MCF 10A (cell line): ENCODE results near the gene CR1. TPM values are rescaled to one million over a fixed set of nuclear protein-coding genes. Genes with fewer than 3 reads are reported as not detected.
"Not testable (repeated sequence)": the region's sequence is repeated elsewhere in the genome, so short reads cannot be mapped to it uniquely, and the experiment has no call there.

Experiments
- BruUV-seq: library from RNA; stranded (reverse); fragments of 400-500 nt; replicated peaks from 2 replicates; lab custom pipeline; 2021; lab: Mats Ljungman, UMichigan
- CTCF ChIA-PET: fragments of 300-600 bp; sonication (Branson Sonifier 250); formaldehyde crosslinking; extraction: SDS; loops from one replicate; lab custom pipeline; 2021; ENCODE audit warnings: antibody characterized with exemption, inconsistent platforms; lab: Yijun Ruan, JAX
- POLR2A ChIA-PET: fragments of 300-600, 350-650 bp; sonication (Branson Sonifier 250); formaldehyde crosslinking; extraction: SDS; loops from one replicate; lab custom pipeline; 2020; ENCODE audit warnings: antibody characterized with exemption, inconsistent platforms; lab: Yijun Ruan, JAX
- DNase-seq: peaks from one replicate; pipeline ENCODE4 v3.0.0-alpha.2; 2018; ENCODE audit not compliant: unreplicated experiment
- H3K27ac Mint-ChIP-seq: one replicate; pipeline ENCODE4 v1.8.0; 2022; ENCODE audit warnings: mild to moderate bottlenecking, low read depth, mixed read lengths; ENCODE audit not compliant: unreplicated experiment
- H3K27me3 Mint-ChIP-seq: one replicate; pipeline ENCODE4 v1.8.0; 2022; ENCODE audit warnings: mixed read lengths; ENCODE audit not compliant: insufficient read depth, unreplicated experiment
- H3K36me3 Mint-ChIP-seq: one replicate; pipeline ENCODE4 v1.8.0; 2022; ENCODE audit warnings: mild to moderate bottlenecking, moderate library complexity, mixed read lengths; ENCODE audit not compliant: insufficient read depth, unreplicated experiment
- H3K4me1 Mint-ChIP-seq: one replicate; pipeline ENCODE4 v1.8.0; 2022; ENCODE audit warnings: mixed read lengths; ENCODE audit not compliant: insufficient read depth, unreplicated experiment
- H3K4me3 Mint-ChIP-seq: one replicate; pipeline ENCODE4 v1.8.0; 2022; ENCODE audit warnings: mild to moderate bottlenecking, moderate library complexity, mixed read lengths; ENCODE audit not compliant: unreplicated experiment
- H3K9me3 Mint-ChIP-seq: one replicate; pipeline ENCODE4 v1.8.0; 2022; ENCODE audit warnings: mixed read lengths; ENCODE audit not compliant: unreplicated experiment
- intact Hi-C: fragments of 100-400 bp; cut with micrococcal nuclease; formaldehyde crosslinking; loops from 2 replicates; pipeline ENCODE4 v1.14.1; 2022
- total RNA-seq: library from RNA; stranded (reverse); gene quantifications from 2 replicates; pipeline ENCODE4 v1.2.3, GENCODE V29; 2022
- TF ChIP-seq, protein P1 (sequence below): fragments of 200-600 bp; IDR thresholded peaks from one replicate; pipeline ENCODE4 v1.8.0; 2022; ENCODE audit warnings: antibody characterized with exemption, mild to moderate bottlenecking; ENCODE audit not compliant: unreplicated experiment

CR1 gene
- total RNA-seq, 1 experiment from 2014 or later, result not detected

DNA sequence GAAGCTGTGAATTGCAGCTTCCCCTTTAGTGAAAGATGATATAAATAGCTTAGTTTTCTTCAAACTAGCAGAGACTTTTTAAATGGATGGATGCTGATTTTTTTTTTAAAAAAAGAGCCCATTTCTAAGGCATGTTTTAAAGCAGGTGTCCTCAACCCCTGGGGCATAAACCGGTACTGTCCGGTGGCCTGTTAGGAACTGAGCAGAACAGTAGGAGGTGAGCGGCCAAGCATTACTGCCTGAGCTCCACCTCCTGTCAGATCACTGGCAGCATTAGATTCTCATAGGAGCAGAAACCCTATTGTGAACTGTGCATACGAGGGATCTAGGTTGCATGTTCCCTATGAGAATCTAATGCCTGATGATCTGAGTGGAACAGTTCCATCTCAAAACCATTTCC lies 180.2 kb downstream of the CR1 start:
- Mint-ChIP-seq H3K9me3 (no peaks in the 10 kb centered on the region), H3K27me3 (peaks cover 41% of the 10 kb centered on the region), H3K4me3 (no peak overlapping the region), H3K27ac (no peak overlapping the region), H3K36me3 (no peaks in the 10 kb centered on the region), H3K4me1 (peaks cover 8% of the 10 kb centered on the region)
- TF ChIP-seq, protein P1, sequence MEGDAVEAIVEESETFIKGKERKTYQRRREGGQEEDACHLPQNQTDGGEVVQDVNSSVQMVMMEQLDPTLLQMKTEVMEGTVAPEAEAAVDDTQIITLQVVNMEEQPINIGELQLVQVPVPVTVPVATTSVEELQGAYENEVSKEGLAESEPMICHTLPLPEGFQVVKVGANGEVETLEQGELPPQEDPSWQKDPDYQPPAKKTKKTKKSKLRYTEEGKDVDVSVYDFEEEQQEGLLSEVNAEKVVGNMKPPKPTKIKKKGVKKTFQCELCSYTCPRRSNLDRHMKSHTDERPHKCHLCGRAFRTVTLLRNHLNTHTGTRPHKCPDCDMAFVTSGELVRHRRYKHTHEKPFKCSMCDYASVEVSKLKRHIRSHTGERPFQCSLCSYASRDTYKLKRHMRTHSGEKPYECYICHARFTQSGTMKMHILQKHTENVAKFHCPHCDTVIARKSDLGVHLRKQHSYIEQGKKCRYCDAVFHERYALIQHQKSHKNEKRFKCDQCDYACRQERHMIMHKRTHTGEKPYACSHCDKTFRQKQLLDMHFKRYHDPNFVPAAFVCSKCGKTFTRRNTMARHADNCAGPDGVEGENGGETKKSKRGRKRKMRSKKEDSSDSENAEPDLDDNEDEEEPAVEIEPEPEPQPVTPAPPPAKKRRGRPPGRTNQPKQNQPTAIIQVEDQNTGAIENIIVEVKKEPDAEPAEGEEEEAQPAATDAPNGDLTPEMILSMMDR, result no peak
- POLR2A ChIA-PET, result interaction anchor here (0.6 to 0.7 kb wide), 3 partner anchors 41 to 658 kb away, joined by 3 read pairs; no protein-coding TSS in a partner anchor
- intact Hi-C loops, result loop anchor here (10.0 kb wide), 1 partner anchor 591 kb away; the partner anchor contains the start of gene C4BPB
- CTCF ChIA-PET, result interaction anchor here (0.6 to 6.4 kb wide), 10 partner anchors 22 to 206 kb away, joined by 3 to 65 read pairs (median 4); no protein-coding TSS in a partner anchor
- no peak for DNase-seq
- BruUV-seq, result no TSS peak

DNA sequence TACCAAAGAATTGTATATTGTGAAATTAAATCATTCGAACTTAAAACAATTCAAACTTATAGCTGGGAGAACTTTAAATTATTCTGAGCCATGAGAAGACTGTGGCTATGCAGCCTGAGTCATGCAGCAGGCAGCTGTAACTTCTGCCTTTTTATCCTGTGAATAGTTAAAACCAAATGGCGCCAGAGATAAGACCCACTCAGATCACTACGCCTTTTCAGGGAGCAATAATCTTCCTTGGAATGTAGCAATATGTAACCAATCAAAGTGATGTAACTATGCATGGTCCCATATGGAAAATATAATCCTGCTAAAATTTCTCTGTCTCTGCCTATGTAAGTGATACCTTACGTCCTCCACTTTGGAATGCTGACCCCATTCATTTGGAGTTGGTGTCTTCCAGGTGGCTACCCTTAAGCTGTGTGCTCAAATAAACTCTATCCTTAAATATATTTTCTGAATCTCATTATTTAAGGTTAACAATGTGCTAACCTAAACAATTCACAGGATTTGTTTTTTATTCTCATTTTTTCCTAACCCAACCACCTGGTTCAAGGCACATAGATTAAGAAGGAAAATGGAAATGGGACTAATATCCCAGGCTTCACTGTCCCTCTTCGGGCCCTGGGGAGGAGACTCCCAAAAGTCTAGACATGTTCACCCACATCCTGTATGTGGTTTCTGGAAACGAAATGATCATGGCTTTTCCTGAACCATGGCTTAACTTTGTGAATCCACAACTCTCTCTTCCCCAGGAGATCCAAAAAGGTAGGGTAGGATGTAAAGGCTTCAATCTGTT lies 184.8 kb downstream of the CR1 start:
- CTCF ChIA-PET, result interaction anchor here (0.8 to 1.9 kb wide), 2 partner anchors 14 to 18 kb away, joined by 3 to 7 read pairs; no protein-coding TSS in a partner anchor
- intact Hi-C loops, H3K27me3 Mint-ChIP-seq, BruUV-seq, H3K4me3 Mint-ChIP-seq, POLR2A ChIA-PET, H3K4me1 Mint-ChIP-seq, H3K27ac Mint-ChIP-seq, H3K36me3 Mint-ChIP-seq, H3K9me3 Mint-ChIP-seq, DNase-seq: not testable (repeated sequence)

DNA sequence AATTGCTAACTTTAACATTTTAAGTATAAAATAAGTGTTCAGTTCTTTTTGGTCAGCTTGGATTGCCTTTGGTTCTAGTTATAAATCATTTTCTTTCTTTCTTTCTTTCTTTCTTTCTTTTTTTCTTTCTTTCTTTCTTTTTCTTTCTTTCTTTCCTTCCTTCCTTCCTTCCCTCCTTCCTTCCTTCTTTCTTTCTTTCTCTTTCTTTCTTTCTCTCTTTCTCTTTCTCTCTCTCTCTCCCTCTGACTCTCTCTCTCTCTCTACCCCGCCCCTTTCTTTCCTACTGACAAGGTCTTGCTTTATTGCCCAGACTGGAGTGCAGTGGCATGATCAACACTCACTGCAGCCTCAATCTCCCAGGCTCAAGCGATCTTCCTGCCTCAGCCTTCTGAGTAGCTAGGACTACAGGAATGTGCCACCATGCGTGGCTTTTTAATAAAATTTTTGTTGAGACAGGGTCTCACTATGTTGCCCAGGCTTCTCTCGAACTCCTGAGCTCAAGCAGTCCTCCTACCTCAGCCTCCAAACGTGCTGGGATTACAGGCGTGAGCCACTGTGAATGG lies 187.0 kb downstream of the CR1 start:
- H3K27ac Mint-ChIP-seq, H3K4me3 Mint-ChIP-seq, intact Hi-C loops, BruUV-seq, H3K4me1 Mint-ChIP-seq, H3K9me3 Mint-ChIP-seq, H3K36me3 Mint-ChIP-seq, DNase-seq: not testable (repeated sequence)
- CTCF ChIA-PET, result interaction anchor here (0.8 to 1.9 kb wide), 7 partner anchors 11 to 1031 kb away, joined by 3 to 10 read pairs (median 4); no protein-coding TSS in a partner anchor
- POLR2A ChIA-PET, result interaction anchor here (1.3 kb wide), 1 partner anchor 9 kb away, joined by 8 read pairs; no protein-coding TSS in a partner anchor
- H3K27me3 Mint-ChIP-seq, result peaks cover 16% of the 10 kb centered on the region

DNA sequence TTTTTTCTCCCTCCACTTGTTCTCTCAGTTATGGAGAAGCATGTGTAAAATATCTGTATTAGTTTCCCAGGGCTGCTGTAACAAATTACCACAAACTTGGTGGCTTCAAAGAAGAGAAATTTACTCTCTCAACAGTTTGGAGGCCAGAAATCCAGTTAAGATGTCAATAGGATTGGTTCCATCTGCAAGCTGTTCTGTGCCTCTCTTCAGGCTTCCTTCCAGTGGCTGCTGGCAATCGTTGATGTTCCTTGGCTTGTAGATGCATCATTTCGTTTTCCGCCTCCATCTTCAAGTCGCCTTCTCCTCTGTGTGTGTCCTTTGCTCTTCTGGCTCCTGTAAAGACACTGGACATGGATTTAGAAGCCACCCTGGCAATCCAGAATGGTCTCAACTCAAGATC lies 194.6 kb downstream of the CR1 start:
- H3K4me3 Mint-ChIP-seq, DNase-seq, POLR2A ChIA-PET, H3K27ac Mint-ChIP-seq, H3K4me1 Mint-ChIP-seq, H3K9me3 Mint-ChIP-seq, H3K36me3 Mint-ChIP-seq, intact Hi-C loops, BruUV-seq: not testable (repeated sequence)
- peaks cover 59% of the 10 kb centered on the region for H3K27me3 Mint-ChIP-seq
- CTCF ChIA-PET, result interaction anchor here (0.9 to 1.5 kb wide), 3 partner anchors 13 to 112 kb away, joined by 3 to 5 read pairs (median 3); no protein-coding TSS in a partner anchor

DNA sequence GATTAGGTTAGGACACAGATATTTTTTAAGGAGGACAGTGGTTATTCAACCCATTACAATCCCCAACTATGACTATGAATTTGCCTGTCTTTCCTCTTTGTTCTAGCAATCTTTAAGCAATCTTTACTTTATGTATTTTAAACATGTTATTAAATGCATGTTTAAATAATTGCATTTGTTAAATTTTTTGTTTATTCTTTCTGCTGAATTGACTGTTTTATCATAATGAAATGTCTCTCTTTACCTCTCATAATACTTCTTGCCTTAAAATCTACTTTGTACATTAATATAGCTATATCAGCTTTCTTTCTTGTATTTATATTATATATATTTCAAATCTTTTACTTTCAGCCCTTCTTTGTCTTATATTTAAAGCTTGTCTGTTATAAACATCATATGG lies 195.1 kb downstream of the CR1 start:
- no peaks in the 10 kb centered on the region for H3K9me3 Mint-ChIP-seq
- DNase-seq, result no peak
- no peaks in the 10 kb centered on the region for H3K36me3 Mint-ChIP-seq
- H3K4me1 Mint-ChIP-seq, result no peaks in the 10 kb centered on the region
- peaks cover 55% of the 10 kb centered on the region for H3K27me3 Mint-ChIP-seq
- TF ChIP-seq, protein P1, result no peak
- POLR2A ChIA-PET, result interaction anchor here (0.6 to 1.8 kb wide), 2 partner anchors 8 to 370 kb away, joined by 4 to 8 read pairs; partner anchors contain the start of gene CD55
- CTCF ChIA-PET, result interaction anchor here (0.8 to 1.8 kb wide), 9 partner anchors 9 to 191 kb away, joined by 3 to 7 read pairs (median 4); no protein-coding TSS in a partner anchor
- no peak overlapping the region for H3K27ac Mint-ChIP-seq
- intact Hi-C loops, result no loop called here
- BruUV-seq, result no TSS peak
- no peak overlapping the region for H3K4me3 Mint-ChIP-seq

Other genes starting within 250 kb of the CR1 start
- 159 and 213 TPM in 2 replicates for gene CD55, start 174.5 kb upstream of the CR1 start, total RNA-seq
- not detected in 2 replicates for gene CR2, start 41.8 kb upstream of the CR1 start, total RNA-seq
- not detected in 2 replicates for gene CR1L, start 149.0 kb downstream of the CR1 start, total RNA-seq